ENCODE measurements around the gene CHAT. TPM values are rescaled to one million over a fixed set of nuclear protein-coding genes. Genes with fewer than 3 reads are reported as not detected.

Gene CHAT
- total RNA-seq, 3 donors from 2014 or later = not detected

GRCh38 chr10:49622426-49623425 lies 8.9 kb downstream of the CHAT start:
- Histone ChIP-seq H3K36me3 (no peaks in the 10 kb centered on the region), H3K27me3 (peaks cover 0 to 32% of the 10 kb centered on the region in 2 donors), H3K9me3 (no peaks in the 10 kb centered on the region), H3K4me3 (no peak overlapping the region), H3K27ac (no peak overlapping the region), H3K4me1 (no peaks in the 10 kb centered on the region)
- peak in 1 of 2 donors; percentile 15 for DNase-seq (ENCODE audit: low spot score in 2 of 2)
- TF ChIP-seq CTCF (IDR thresholded peaks at IDR 0.05) = no peak
- TF ChIP-seq POLR2A (IDR thresholded peaks at IDR 0.05) = no peak
- TF ChIP-seq POLR2AphosphoS5 (IDR thresholded peaks at IDR 0.05) = no peak
- intact Hi-C loops (cut with DNase I; ENCODE audit: low total_unique reads) = no loop called here

- Histone ChIP-seq H3K27me3 (peaks cover 0 to 13% of the 10 kb centered on the region in 2 donors), H3K4me1 (no peaks in the 10 kb centered on the region), H3K36me3 (no peaks in the 10 kb centered on the region), H3K4me3 (no peak overlapping the region), H3K9me3 (no peaks in the 10 kb centered on the region), H3K27ac (no peak overlapping the region)
- intact Hi-C loops (cut with DNase I; ENCODE audit: low total_unique reads) = loop anchor here (1.0 kb wide), 1 partner anchor 24 kb away; no protein-coding TSS in a partner anchor
- peak in 1 of 2 donors; percentile 10 for DNase-seq (ENCODE audit: low spot score in 2 of 2)
- TF ChIP-seq POLR2AphosphoS5 (IDR thresholded peaks at IDR 0.05) = no peak
- no peak for TF ChIP-seq POLR2A (IDR thresholded peaks at IDR 0.05)
- TF ChIP-seq CTCF (IDR thresholded peaks at IDR 0.05) = no peak
These were observed 10.8 kb downstream of the CHAT start for GRCh38 chr10:49624629-49625028.

GRCh38 chr10:49625411-49625810 lies 11.6 kb downstream of the CHAT start:
- intact Hi-C loops (cut with DNase I; ENCODE audit: low total_unique reads) = loop anchor here (1.0 kb wide), 1 partner anchor 25 kb away; no protein-coding TSS in a partner anchor
- no peak for TF ChIP-seq CTCF (IDR thresholded peaks at IDR 0.05)
- no peak for TF ChIP-seq POLR2A (IDR thresholded peaks at IDR 0.05)
- TF ChIP-seq POLR2AphosphoS5 (IDR thresholded peaks at IDR 0.05) = no peak
- no peak overlapping the region for H3K27ac ChIP-seq
- no peak overlapping the region for H3K4me3 ChIP-seq
- DNase-seq (ENCODE audit: low spot score in 2 of 2) = peak in 1 of 2 donors; percentile 27
- no peaks in the 10 kb centered on the region for H3K36me3 ChIP-seq
- no peaks in the 10 kb centered on the region for H3K4me1 ChIP-seq
- no peaks in the 10 kb centered on the region for H3K9me3 ChIP-seq
- peaks cover 0 to 8% of the 10 kb centered on the region in 2 donors for H3K27me3 ChIP-seq

- no peak for TF ChIP-seq CTCF (IDR thresholded peaks at IDR 0.05)
- no peak for TF ChIP-seq POLR2AphosphoS5 (IDR thresholded peaks at IDR 0.05)
- TF ChIP-seq POLR2A (IDR thresholded peaks at IDR 0.05) = no peak
- Histone ChIP-seq H3K4me3 (no peak overlapping the region), H3K27me3 (peaks cover 0 to 8% of the 10 kb centered on the region in 2 donors), H3K36me3 (no peaks in the 10 kb centered on the region), H3K9me3 (no peaks in the 10 kb centered on the region), H3K4me1 (no peaks in the 10 kb centered on the region), H3K27ac (no peak overlapping the region)
- intact Hi-C loops (cut with DNase I; ENCODE audit: low total_unique reads) = no loop called here
- peak in 1 of 2 donors; percentile 14 for DNase-seq (ENCODE audit: low spot score in 2 of 2)
These were observed 13.2 kb downstream of the CHAT start for GRCh38 chr10:49627038-49627437.
